Gastrocnemius medialis (tissue), 4 donors: ENCODE data around the gene ELL2.

ENCODE experiments used
- CTCF ChIP-seq, 5 experiments: fragments of 450-650 bp in 3 of 5; fragments of 200-600 bp in 2 of 5; sonication (generic) in 2 of 5; IDR thresholded peaks in 4 of 5; conservative IDR thresholded peaks in 1 of 5; 1 replicate in 4 of 5; 2 replicates in 1 of 5; pipeline ENCODE4 v1.5.1; 2016 to 2019; ENCODE audit warnings: antibody characterized with exemption in 5 of 5, mild to moderate bottlenecking in 3 of 5, moderate library complexity in 3 of 5
- POLR2A ChIP-seq, 2 donors: fragments of 450-650 bp; IDR thresholded peaks; one replicate each; pipeline ENCODE4 v1.6.1; 2017; ENCODE audit warnings: antibody characterized with exemption in 2 of 2, mild to moderate bottlenecking in 2 of 2, moderate library complexity in 2 of 2

DNA sequence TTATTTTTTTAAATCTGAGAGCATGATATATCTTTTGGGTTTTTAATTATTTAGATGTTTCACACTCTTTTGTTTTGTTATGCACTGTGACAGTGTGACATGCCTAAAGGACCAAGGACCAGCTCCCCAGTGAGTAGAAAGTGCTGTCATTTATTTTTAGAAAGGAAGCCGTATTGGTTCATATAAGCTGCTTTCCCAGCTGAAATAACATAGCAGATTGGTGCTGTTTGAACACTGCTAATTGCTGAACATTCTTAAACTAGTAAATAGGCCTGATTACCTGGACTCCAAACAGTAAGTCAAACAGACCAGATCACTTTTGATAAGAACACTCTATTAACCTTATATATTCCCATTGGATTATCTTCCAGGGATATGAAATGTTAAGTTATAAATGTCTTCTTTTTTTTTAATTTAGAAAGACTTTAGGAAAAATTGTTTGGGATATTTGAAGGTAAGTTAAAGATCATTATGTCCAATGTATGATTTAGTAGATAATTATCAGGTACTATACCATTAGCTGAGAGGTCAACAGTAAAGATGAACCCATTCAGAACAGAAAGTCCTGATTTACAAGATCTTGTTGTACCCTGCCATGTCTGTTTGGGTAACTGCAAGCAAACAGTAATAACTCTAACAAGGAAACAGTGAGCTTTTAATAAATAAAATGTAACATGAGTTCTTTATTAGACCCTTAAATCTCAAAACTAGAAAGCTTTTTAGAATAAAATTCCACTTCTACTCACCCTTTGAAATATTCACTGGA is 27.8 kb upstream of the ELL2 start:
- TF ChIP-seq CTCF (IDR thresholded peaks at IDR 0.05 in 4 of 5, conservative IDR thresholded peaks at IDR 0.05 in 1 of 5) = no peak
- TF ChIP-seq POLR2A (IDR thresholded peaks at IDR 0.05) = no peak
